ENCODE measurements around the gene OR12D1. TPM values are rescaled to one million over a fixed set of nuclear protein-coding genes. Genes with fewer than 3 reads are reported as not detected.

Gene OR12D1
- total RNA-seq, 4 donors from 2014 or later = not detected

- intact Hi-C loops (cut with DNase I) = no loop called here
- Histone ChIP-seq H3K4me1 (no peaks in the 10 kb centered on the region), H3K27me3 (no peaks in the 10 kb centered on the region), H3K27ac (no peak within 1 kb of the TSS), H3K4me3 (replicated peaks in 1 of 3) (no peak within 1 kb of the TSS), H3K36me3 (no peaks in the 10 kb centered on the region), H3K9me3 (no peaks in the 10 kb centered on the region)
- DNase-seq = no peak
- TF ChIP-seq CTCF (IDR thresholded peaks at IDR 0.05) = no peak
- TF ChIP-seq POLR2A (IDR thresholded peaks at IDR 0.05) = no peak
Observed at GRCh38 chr6:29395331-29395730, 19.4 kb upstream of the OR12D1 start, which contains the start of gene OR12D2. Gene OR12D2 (plus strand): TSS chr6:29395631. CDS start chr6:29396700, 1,069 bp downstream.

GRCh38 chr6:29399525-29399924 lies 15.2 kb upstream of the OR12D1 start:
- WGBS, 2 donors = 80 to 83% methylated on average over 2 of the region's 2 CpGs
- DNase-seq = no peak
- Histone ChIP-seq H3K9me3 (no peaks in the 10 kb centered on the region), H3K27ac (no peak overlapping the region), H3K4me3 (replicated peaks in 1 of 3) (no peak overlapping the region), H3K4me1 (no peaks in the 10 kb centered on the region), H3K27me3 (no peaks in the 10 kb centered on the region), H3K36me3 (no peaks in the 10 kb centered on the region)
- intact Hi-C loops (cut with DNase I) = no loop called here
- TF ChIP-seq CTCF (IDR thresholded peaks at IDR 0.05) (no peak), POLR2A (IDR thresholded peaks at IDR 0.05) (no peak)

- TF ChIP-seq POLR2A (IDR thresholded peaks at IDR 0.05) (no peak), CTCF (IDR thresholded peaks at IDR 0.05) (no peak)
- Histone ChIP-seq H3K36me3 (no peaks in the 10 kb centered on the region), H3K27me3 (no peaks in the 10 kb centered on the region), H3K9me3 (no peaks in the 10 kb centered on the region), H3K4me3 (replicated peaks in 1 of 3) (no peak overlapping the region), H3K27ac (no peak overlapping the region), H3K4me1 (no peaks in the 10 kb centered on the region)
- intact Hi-C loops (cut with DNase I) = no loop called here
- WGBS, 2 donors = 47 to 92% methylated on average over 1 of the region's 1 CpG
- no peak for DNase-seq
Observed at GRCh38 chr6:29403801-29404200, 10.9 kb upstream of the OR12D1 start.

- 42 to 46% methylated on average over 3 of the region's 3 CpGs for WGBS, 2 donors
- no peaks in the 10 kb centered on the region for H3K4me1 ChIP-seq
- no peak for DNase-seq
- no peak overlapping the region for H3K27ac ChIP-seq
- no peaks in the 10 kb centered on the region for H3K9me3 ChIP-seq
- H3K4me3 ChIP-seq (replicated peaks in 1 of 3) = no peak overlapping the region
- intact Hi-C loops (cut with DNase I) = no loop called here
- no peaks in the 10 kb centered on the region for H3K27me3 ChIP-seq
- no peak for TF ChIP-seq POLR2A (IDR thresholded peaks at IDR 0.05)
- no peak for TF ChIP-seq CTCF (IDR thresholded peaks at IDR 0.05)
- no peaks in the 10 kb centered on the region for H3K36me3 ChIP-seq
Observed at GRCh38 chr6:29419516-29419915, 4.8 kb downstream of the OR12D1 start.

GRCh38 chr6:29424168-29424567 lies 9.4 kb downstream of the OR12D1 start:
- intact Hi-C loops (cut with DNase I) = no loop called here
- Histone ChIP-seq H3K27me3 (no peaks in the 10 kb centered on the region), H3K4me3 (replicated peaks in 1 of 3) (no peak overlapping the region), H3K36me3 (no peaks in the 10 kb centered on the region), H3K27ac (no peak overlapping the region), H3K4me1 (no peaks in the 10 kb centered on the region), H3K9me3 (no peaks in the 10 kb centered on the region)
- whole genome bisulfite sequencing, 2 donors = 81 to 89% methylated on average over 2 of the region's 2 CpGs
- TF ChIP-seq POLR2A (IDR thresholded peaks at IDR 0.05) (no peak), CTCF (IDR thresholded peaks at IDR 0.05) (no peak)
- DNase-seq = no peak
